ENCODE data around the gene ABCF3.
"Not testable (repeated sequence)": the region's sequence is repeated elsewhere in the genome, so short reads cannot be mapped to it uniquely, and the experiment has no call there.

ABCF3 gene

GRCh38 chr3:184156522-184156955 lies 29.5 kb upstream of the ABCF3 start:
- TF ChIP-seq CTCF (IDR thresholded peaks at IDR 0.05; ENCODE audit: low read length, missing control alignments) = no peak

GRCh38 chr3:184157206-184157605 lies 28.8 kb upstream of the ABCF3 start:
- DNase-seq (ENCODE audit: low read depth) = no peak
- peak overlapping the region; percentile 97 for H3K4me3 ChIP-seq (replicated peaks; ENCODE audit: low read depth, low read length)
- TF ChIP-seq CTCF (IDR thresholded peaks at IDR 0.05; ENCODE audit: low read length, missing control alignments) = no peak

More at GRCh38 chr3:184156522-184156955, 29.5 kb upstream of the ABCF3 start:
- DNase-seq (ENCODE audit: low read depth) = peak; percentile 74
- peak overlapping the region; percentile 97 for H3K4me3 ChIP-seq (replicated peaks; ENCODE audit: low read depth, low read length)

GRCh38 chr3:184158404-184158803 lies 27.6 kb upstream of the ABCF3 start:
- no peak for TF ChIP-seq CTCF (IDR thresholded peaks at IDR 0.05; ENCODE audit: low read length, missing control alignments)
- no peak for DNase-seq (ENCODE audit: low read depth)
- no peak overlapping the region for H3K4me3 ChIP-seq (replicated peaks; ENCODE audit: low read depth, low read length)

- peak; percentile 51 for DNase-seq (ENCODE audit: low read depth)
- no peak for TF ChIP-seq CTCF (IDR thresholded peaks at IDR 0.05; ENCODE audit: low read length, missing control alignments)
- no peak overlapping the region for H3K4me3 ChIP-seq (replicated peaks; ENCODE audit: low read depth, low read length)
These were observed 25.5 kb upstream of the ABCF3 start for GRCh38 chr3:184160456-184160855.

- DNase-seq (ENCODE audit: low read depth); H3K4me3 ChIP-seq (replicated peaks; ENCODE audit: low read depth, low read length): not testable (repeated sequence)
These were observed 23.4 kb upstream of the ABCF3 start for GRCh38 chr3:184162571-184163070.

- H3K4me3 ChIP-seq (replicated peaks; ENCODE audit: low read depth, low read length) = no peak overlapping the region
- no peak for DNase-seq (ENCODE audit: low read depth)
- no peak for TF ChIP-seq CTCF (IDR thresholded peaks at IDR 0.05; ENCODE audit: low read length, missing control alignments)
These were observed 21.2 kb upstream of the ABCF3 start for GRCh38 chr3:184164648-184165330.

GRCh38 chr3:184165543-184165942 lies 20.5 kb upstream of the ABCF3 start:
- H3K4me3 ChIP-seq (replicated peaks; ENCODE audit: low read depth, low read length) = no peak overlapping the region
- no peak for TF ChIP-seq CTCF (IDR thresholded peaks at IDR 0.05; ENCODE audit: low read length, missing control alignments)
- DNase-seq (ENCODE audit: low read depth) = no peak

Data from fibroblast of pulmonary artery (primary cell).